ENCODE measurements around the gene YBX3.

GRCh38 chr12:10716704-10717315 is 6.3 kb downstream of the YBX3 start:
- peak; percentile 87 for TF ChIP-seq POLR2AphosphoS5 (IDR thresholded peaks at IDR 0.05)
- TF ChIP-seq CTCF (IDR thresholded peaks at IDR 0.05), result no peak
- no peak for TF ChIP-seq POLR2A (IDR thresholded peaks at IDR 0.05)

Data from gastroesophageal sphincter (tissue), 3 donors.